WERI-Rb-1 (cell line): ENCODE data around the gene ANLN.
"Not testable (repeated sequence)": the region's sequence is repeated elsewhere in the genome, so short reads cannot be mapped to it uniquely, and the experiment has no call there.

Experiments
- DNase-seq: peaks from one replicate; pipeline ENCODE4 v3.0.0-alpha.2; 2020
- H3K27ac ChIP-seq: fragments of 250-450 bp; sonication (Bioruptor Pico); 2 replicates; pipeline ENCODE4 v1.5.1; 2020; ENCODE audit warnings: mild to moderate bottlenecking, moderate library complexity
- H3K27me3 ChIP-seq: fragments of 250-450 bp; sonication (Bioruptor Pico); 2 replicates; pipeline ENCODE4 v1.5.1; 2021; ENCODE audit warnings: mild to moderate bottlenecking, low read depth, moderate library complexity; ENCODE audit not compliant: insufficient read depth, severe bottlenecking
- H3K36me3 ChIP-seq: fragments of 250-450 bp; sonication (Bioruptor Pico); 2 replicates; pipeline ENCODE4 v1.5.1; 2020; ENCODE audit warnings: mild to moderate bottlenecking, moderate library complexity
- H3K4me3 ChIP-seq: 2 replicates; pipeline ENCODE4 v1.5.1; 2011; ENCODE audit warnings: low read depth, mild to moderate bottlenecking, control low read depth, low read length
- H3K9me3 ChIP-seq: fragments of 250-450 bp; sonication (Bioruptor Pico); 2 replicates; pipeline ENCODE4 v1.5.1; 2021; ENCODE audit warnings: mild to moderate bottlenecking, moderate library complexity; ENCODE audit not compliant: severe bottlenecking
- TF ChIP-seq, protein P1 (sequence below): IDR thresholded peaks from 2 replicates; pipeline ENCODE4 v1.5.1; 2011; ENCODE audit warnings: low read depth, mild to moderate bottlenecking, control low read depth, inconsistent platforms, low read length

The ANLN gene

DNA sequence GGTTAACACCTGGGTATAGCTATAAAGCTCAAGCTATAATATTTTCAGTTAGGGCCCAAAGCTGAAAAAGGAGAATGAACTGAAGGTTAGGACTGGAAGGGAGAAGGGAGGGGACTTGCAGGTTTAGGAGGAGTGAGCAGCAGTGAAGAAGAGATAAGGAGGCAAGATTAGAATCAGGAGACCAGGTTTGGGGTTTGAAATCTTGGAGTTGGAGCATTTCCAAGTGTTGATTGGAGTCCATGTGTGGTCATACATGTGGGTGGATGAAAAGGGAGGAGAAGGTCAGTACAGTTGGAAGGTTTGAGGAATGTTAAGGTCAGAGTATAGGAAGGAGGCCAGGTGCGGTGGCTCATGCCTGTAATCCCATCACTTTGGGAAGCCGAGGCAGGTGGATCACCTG, 8.6 kb upstream of the ANLN start:
- DNase-seq: no peak
- Histone ChIP-seq H3K27ac (no peak overlapping the region), H3K27me3 (no peaks in the 10 kb centered on the region), H3K9me3 (no peaks in the 10 kb centered on the region), H3K36me3 (no peaks in the 10 kb centered on the region), H3K4me3 (no peak overlapping the region)
- TF ChIP-seq, protein P1, sequence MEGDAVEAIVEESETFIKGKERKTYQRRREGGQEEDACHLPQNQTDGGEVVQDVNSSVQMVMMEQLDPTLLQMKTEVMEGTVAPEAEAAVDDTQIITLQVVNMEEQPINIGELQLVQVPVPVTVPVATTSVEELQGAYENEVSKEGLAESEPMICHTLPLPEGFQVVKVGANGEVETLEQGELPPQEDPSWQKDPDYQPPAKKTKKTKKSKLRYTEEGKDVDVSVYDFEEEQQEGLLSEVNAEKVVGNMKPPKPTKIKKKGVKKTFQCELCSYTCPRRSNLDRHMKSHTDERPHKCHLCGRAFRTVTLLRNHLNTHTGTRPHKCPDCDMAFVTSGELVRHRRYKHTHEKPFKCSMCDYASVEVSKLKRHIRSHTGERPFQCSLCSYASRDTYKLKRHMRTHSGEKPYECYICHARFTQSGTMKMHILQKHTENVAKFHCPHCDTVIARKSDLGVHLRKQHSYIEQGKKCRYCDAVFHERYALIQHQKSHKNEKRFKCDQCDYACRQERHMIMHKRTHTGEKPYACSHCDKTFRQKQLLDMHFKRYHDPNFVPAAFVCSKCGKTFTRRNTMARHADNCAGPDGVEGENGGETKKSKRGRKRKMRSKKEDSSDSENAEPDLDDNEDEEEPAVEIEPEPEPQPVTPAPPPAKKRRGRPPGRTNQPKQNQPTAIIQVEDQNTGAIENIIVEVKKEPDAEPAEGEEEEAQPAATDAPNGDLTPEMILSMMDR: no peak

DNA sequence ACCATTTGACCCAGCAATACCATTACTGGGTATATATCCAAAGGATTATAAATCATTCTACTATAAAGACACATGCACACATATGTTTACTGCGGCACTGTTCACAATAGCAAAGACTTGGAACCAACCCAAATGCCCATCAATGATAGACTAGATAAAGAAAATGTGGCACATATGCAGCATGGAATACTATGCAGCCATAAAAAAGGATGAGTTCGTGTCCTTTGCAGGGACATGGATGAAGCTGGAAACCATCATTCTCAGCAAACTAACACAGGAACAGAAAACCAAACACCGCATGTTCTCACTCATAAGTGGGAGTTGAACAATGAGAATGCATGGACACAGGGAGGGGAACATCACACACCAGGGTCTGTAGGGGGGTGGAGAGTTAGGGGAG, 6.4 kb upstream of the ANLN start:
- not testable (repeated sequence) for DNase-seq, H3K36me3 ChIP-seq, H3K4me3 ChIP-seq, H3K27ac ChIP-seq, H3K9me3 ChIP-seq, H3K27me3 ChIP-seq

DNA sequence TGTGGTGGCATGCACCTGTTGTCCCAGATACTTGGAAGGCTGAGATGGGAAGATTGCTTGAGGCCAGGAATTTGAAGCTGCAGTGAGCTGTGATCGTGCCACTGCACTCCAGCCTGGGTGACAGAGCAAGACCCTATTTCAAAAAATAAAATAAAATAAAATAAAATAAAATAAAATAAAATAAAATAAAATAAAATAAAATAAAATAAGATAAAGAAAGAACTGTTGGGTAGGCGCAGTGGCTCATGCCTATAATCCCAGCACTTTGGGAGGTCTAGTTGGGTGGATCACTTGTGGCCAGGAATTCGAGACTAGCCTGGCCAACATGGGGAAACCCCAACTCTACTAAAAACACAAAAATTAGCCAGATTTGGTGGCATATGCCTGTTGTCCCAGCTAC, 4.0 kb upstream of the ANLN start:
- DNase-seq, H3K9me3 ChIP-seq, H3K27me3 ChIP-seq, H3K36me3 ChIP-seq, H3K27ac ChIP-seq, H3K4me3 ChIP-seq: not testable (repeated sequence)

DNA sequence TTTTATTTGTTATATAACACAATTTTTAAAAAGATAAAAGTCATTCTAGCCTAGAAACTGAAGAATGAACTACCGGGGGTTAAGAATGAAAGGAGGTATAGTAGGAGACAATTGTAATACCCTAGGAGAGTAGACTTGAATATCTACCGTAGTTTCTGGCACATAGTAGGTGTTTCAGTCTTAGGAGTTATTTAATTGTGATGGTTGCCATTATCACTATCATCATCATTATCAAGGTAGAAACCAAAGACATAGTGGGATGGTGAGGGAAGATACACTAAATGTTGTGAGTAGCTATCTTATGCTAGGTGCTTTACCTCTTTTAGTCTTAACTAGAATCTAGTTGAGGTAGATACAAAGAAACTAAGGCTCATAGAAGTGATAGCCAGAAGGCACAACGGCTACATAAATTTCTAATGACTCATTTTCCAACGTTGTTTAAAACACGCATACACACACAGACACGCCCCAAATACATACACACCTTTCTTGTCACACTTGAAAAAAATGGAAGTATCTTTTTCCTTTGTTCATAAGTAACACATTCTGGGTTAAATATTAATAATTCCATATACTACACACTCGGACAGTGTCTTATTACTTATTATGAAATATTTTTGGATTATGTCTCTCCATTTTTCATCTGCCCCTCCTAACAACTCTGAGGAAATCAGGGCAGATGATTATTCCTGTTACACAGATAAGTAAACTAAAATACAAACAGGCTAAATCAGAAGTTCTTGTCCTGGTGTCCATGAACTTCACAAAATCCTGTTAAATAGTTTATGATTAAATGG, 2.0 kb upstream of the ANLN start:
- TF ChIP-seq, protein P1: no peak
- Histone ChIP-seq H3K4me3 (no peak overlapping the region), H3K27ac (no peak overlapping the region), H3K36me3 (peaks cover 6% of the 10 kb centered on the region), H3K27me3 (no peaks in the 10 kb centered on the region), H3K9me3 (peaks cover 3% of the 10 kb centered on the region)
- no peak for DNase-seq

DNA sequence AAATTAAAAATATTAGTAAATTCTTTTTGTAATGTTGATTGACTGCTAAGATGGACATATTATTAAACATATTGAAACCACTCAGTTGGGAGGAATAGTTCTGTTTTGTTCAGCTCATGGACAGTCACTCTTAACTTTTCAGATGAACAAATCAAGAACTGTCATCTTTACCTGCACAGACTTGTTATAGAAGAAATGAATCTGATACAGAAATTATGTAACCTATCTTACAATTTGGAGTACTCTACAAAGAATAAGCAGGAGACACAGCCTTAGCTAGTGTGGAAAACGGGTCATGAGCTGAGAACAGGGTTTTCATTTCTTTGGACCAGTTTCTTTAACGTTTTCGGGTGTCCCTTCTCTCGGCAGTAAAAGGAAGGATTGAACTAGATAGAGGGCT, 1.2 kb upstream of the ANLN start:
- no peak overlapping the region for H3K4me3 ChIP-seq
- no peaks in the 10 kb centered on the region for H3K27me3 ChIP-seq
- DNase-seq: no peak
- TF ChIP-seq, protein P1: no peak
- H3K27ac ChIP-seq: no peak overlapping the region
- H3K9me3 ChIP-seq: peaks cover 3% of the 10 kb centered on the region
- peaks cover 10% of the 10 kb centered on the region for H3K36me3 ChIP-seq

DNA sequence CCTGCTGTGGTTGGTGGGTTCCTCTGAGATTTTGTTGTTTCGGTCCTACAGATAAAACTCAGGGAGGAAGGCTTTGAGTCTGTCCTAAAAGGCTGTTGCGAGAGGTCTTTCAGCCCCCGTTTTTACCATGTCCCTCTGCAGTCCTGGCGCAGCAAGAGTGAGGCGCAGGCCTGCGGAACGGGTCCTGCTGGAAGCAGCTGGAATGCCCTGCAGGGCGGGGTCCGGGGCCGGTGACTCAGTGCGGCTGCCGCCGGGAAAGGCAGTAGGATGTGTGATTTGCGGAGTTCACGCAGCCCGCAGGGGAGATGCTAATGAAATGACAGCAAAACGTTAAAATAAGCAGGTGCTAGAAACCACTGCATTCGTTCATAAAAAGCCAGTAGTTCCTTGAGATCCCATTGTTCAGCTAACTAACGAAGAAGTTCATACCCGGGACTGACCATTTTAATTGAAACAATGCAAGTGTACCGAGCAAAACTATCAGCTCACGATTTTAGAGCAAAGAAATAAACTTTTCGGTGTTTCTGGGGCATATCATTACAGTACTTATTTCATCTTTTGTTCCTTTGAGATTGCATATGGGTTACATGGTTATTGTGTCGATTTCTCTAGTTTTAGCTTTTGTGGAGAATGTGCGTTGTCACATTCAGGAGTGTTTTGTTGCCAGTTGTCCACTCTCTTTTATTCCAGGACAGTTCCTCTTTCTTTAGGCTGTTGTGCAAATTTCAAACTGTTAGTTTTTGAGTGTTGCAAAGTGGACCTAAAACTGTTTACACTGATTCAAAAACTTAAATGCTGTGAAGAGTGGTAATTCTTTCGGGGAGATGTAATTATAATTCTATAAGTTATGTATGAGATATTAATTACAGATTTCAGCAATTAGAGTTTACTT, 783 bp downstream of the ANLN start:
- Histone ChIP-seq H3K36me3 (peaks cover 13% of the 10 kb centered on the region), H3K27ac (peak overlapping the region; percentile 99), H3K27me3 (no peaks in the 10 kb centered on the region), H3K9me3 (peaks cover 3% of the 10 kb centered on the region), H3K4me3 (peak overlapping the region; percentile 85)
- peak; percentile 84 for DNase-seq
- TF ChIP-seq, protein P1: no peak
